GM20431 (cell line): ENCODE results near the gene FKBP1C.

ENCODE experiments used
- in situ Hi-C: fragments of 300-500 bp; cut with MseI, MboI; formaldehyde crosslinking; loops from one replicate; pipeline ENCODE4 v1.15.0; 2020; ENCODE audit warnings: low sequenced_read_pairs; ENCODE audit not compliant: unreplicated experiment

The FKBP1C gene

DNA sequence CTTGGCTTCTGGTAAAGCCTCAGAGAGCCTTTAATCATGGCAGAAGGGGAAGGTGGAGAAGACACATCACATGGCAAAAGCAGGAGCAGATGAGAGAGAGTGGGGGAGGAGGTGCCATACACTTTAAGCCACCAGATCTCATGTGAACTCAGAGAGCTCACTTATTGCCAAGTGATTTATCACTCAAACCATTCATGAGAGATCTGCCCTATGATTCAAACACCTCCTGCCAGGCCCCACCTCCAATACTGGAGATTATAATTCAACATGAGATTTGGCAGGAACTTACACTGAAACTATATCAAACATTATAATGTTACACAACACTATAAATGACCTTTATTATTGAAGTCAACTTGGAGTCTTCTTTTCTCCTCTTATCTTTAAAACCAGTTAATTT is 47.9 kb downstream of the FKBP1C start:
- in situ Hi-C loops, result no loop called here

GRCh38 chr6:63261820-63262219 is 50.6 kb downstream of the FKBP1C start:
- in situ Hi-C loops, result no loop called here
